Cardiac septum (tissue), 1 donor: ENCODE data around the gene FAM50A. TPM values are rescaled to one million over a fixed set of nuclear protein-coding genes. Genes with fewer than 3 reads are reported as not detected.

Experiments
- DNase-seq: peaks from one replicate; pipeline ENCODE4 v3.0.0-alpha.2; 2020; ENCODE audit warnings: low spot score
- intact Hi-C: fragments of 100-400 bp; cut with DNase I; formaldehyde crosslinking; loops from one replicate; pipeline ENCODE4 v1.14.0; 2022
- total RNA-seq: library from RNA; stranded (reverse); fragmentation: NEBNext Ultra II Directional; extraction: Animal tissue kit (Norgen Biotek cat#: 25700); gene quantifications from one replicate; pipeline ENCODE4 v1.2.1, GENCODE V29; 2021
- donor health status: DM: no; HTN: no; CAD: no.

Gene FAM50A
- total RNA-seq, 1 donor from 2014 or later = 43.7 TPM

GRCh38 chrX:154458116-154458953 lies 14.4 kb downstream of the FAM50A start, which contains the start of gene PLXNA3:
PLXNA3 (plus strand) TSS chrX:154458281; CDS start chrX:154460184, 1,903 bp downstream.
- DNase-seq = peak; percentile 85
- intact Hi-C loops = no loop called here

GRCh38 chrX:154458954-154459778 lies 15.2 kb downstream of the FAM50A start:
- no peak for DNase-seq
- intact Hi-C loops = no loop called here

GRCh38 chrX:154459832-154460231 lies 15.9 kb downstream of the FAM50A start:
- intact Hi-C loops = no loop called here
- no peak for DNase-seq

GRCh38 chrX:154460326-154460725 lies 16.4 kb downstream of the FAM50A start:
- DNase-seq = no peak

GRCh38 chrX:154462396-154462795 lies 18.5 kb downstream of the FAM50A start:
- intact Hi-C loops = no loop called here

More at GRCh38 chrX:154460326-154460725, 16.4 kb downstream of the FAM50A start:
- intact Hi-C loops = no loop called here

GRCh38 chrX:154463611-154464220 lies 19.8 kb downstream of the FAM50A start:
- no peak for DNase-seq

More at GRCh38 chrX:154462396-154462795, 18.5 kb downstream of the FAM50A start:
- no peak for DNase-seq

GRCh38 chrX:154464806-154465365 lies 20.9 kb downstream of the FAM50A start:
- no peak for DNase-seq
- intact Hi-C loops = no loop called here

More at GRCh38 chrX:154463611-154464220, 19.8 kb downstream of the FAM50A start:
- intact Hi-C loops = no loop called here

GRCh38 chrX:154465601-154466000 lies 21.7 kb downstream of the FAM50A start:
- DNase-seq = no peak
- intact Hi-C loops = no loop called here

GRCh38 chrX:154466036-154466435 lies 22.1 kb downstream of the FAM50A start:
- DNase-seq = no peak
- intact Hi-C loops = no loop called here

GRCh38 chrX:154466907-154467306 lies 23.0 kb downstream of the FAM50A start:
- intact Hi-C loops = no loop called here
- no peak for DNase-seq

- DNase-seq = no peak
- intact Hi-C loops = no loop called here
These were observed 23.6 kb downstream of the FAM50A start for GRCh38 chrX:154467556-154467955.

- no peak for DNase-seq
- intact Hi-C loops = no loop called here
These were observed 24.3 kb downstream of the FAM50A start for GRCh38 chrX:154468217-154468616.

GRCh38 chrX:154469114-154469513 lies 25.2 kb downstream of the FAM50A start:
- intact Hi-C loops = no loop called here
- no peak for DNase-seq

GRCh38 chrX:154469880-154470279 lies 25.9 kb downstream of the FAM50A start:
- intact Hi-C loops = no loop called here
- DNase-seq = no peak

GRCh38 chrX:154470434-154470833 lies 26.5 kb downstream of the FAM50A start:
- DNase-seq = no peak
- intact Hi-C loops = no loop called here

- intact Hi-C loops = no loop called here
- no peak for DNase-seq
These were observed 27.1 kb downstream of the FAM50A start for GRCh38 chrX:154470914-154471568.

GRCh38 chrX:154471839-154472684 lies 28.1 kb downstream of the FAM50A start:
- no peak for DNase-seq
- intact Hi-C loops = no loop called here
